T47D (cell line): Measurements from ENCODE around the gene LHFPL2.

Experiments
- DNase-seq, 2 experiments: peaks; one replicate each; pipeline versions ENCODE4 v3.0.0 to v3.0.0-alpha.2; 2011 to 2012; ENCODE audit warnings: low read depth in 1 of 2, low spot score in 1 of 2
- JUND ChIP-seq: IDR thresholded peaks from 2 replicates; pipeline ENCODE4 v1.6.1; 2012; ENCODE audit warnings: low read depth
- in situ Hi-C: cut with HindIII; loops from 2 replicates; pipeline ENCODE4 v1.10.0; 2016; ENCODE audit warnings: low sequenced_read_pairs, low pct_unique_long_range_greater_than_20kb

The LHFPL2 gene

GRCh38 chr5:78501411-78502352 lies 146.9 kb downstream of the LHFPL2 start:
- DNase-seq = no peak
- no peak for TF ChIP-seq JUND
- in situ Hi-C loops = no loop called here

GRCh38 chr5:78500871-78501270 lies 147.7 kb downstream of the LHFPL2 start:
- no peak for DNase-seq
- no peak for TF ChIP-seq JUND
- in situ Hi-C loops = no loop called here

- DNase-seq = no peak
- in situ Hi-C loops = no loop called here
- TF ChIP-seq JUND = no peak
Measured at GRCh38 chr5:78500028-78500427, 148.5 kb downstream of the LHFPL2 start.

GRCh38 chr5:78499485-78499884 lies 149.1 kb downstream of the LHFPL2 start:
- no peak for TF ChIP-seq JUND
- DNase-seq = no peak
- in situ Hi-C loops = no loop called here

GRCh38 chr5:78497573-78498533 lies 150.7 kb downstream of the LHFPL2 start:
- TF ChIP-seq JUND = no peak
- in situ Hi-C loops = no loop called here
- DNase-seq = no peak

- in situ Hi-C loops = no loop called here
- no peak for TF ChIP-seq JUND
- no peak for DNase-seq
Measured at GRCh38 chr5:78496373-78496772, 152.2 kb downstream of the LHFPL2 start.

GRCh38 chr5:78495800-78496199 lies 152.8 kb downstream of the LHFPL2 start:
- in situ Hi-C loops = no loop called here
- no peak for DNase-seq
- TF ChIP-seq JUND = no peak

GRCh38 chr5:78492650-78493049 lies 155.9 kb downstream of the LHFPL2 start:
- in situ Hi-C loops = no loop called here
- no peak for DNase-seq
- no peak for TF ChIP-seq JUND

GRCh38 chr5:78492224-78492623 lies 156.3 kb downstream of the LHFPL2 start:
- no peak for DNase-seq
- no peak for TF ChIP-seq JUND
- in situ Hi-C loops = no loop called here

- DNase-seq = no peak
- no peak for TF ChIP-seq JUND
- in situ Hi-C loops = no loop called here
Measured at GRCh38 chr5:78490709-78491485, 157.7 kb downstream of the LHFPL2 start.

GRCh38 chr5:78487846-78488245 lies 160.7 kb downstream of the LHFPL2 start:
- no peak for DNase-seq
- no peak for TF ChIP-seq JUND
- in situ Hi-C loops = no loop called here

GRCh38 chr5:78486218-78486617 lies 162.4 kb downstream of the LHFPL2 start:
- DNase-seq = no peak
- in situ Hi-C loops = no loop called here
- TF ChIP-seq JUND = no peak
